Dedifferentiated amniotic fluid mesenchymal stem cell (primary cell): Measurements from ENCODE around the gene MPHOSPH6.
"Not testable (repeated sequence)": the region's sequence is repeated elsewhere in the genome, so short reads cannot be mapped to it uniquely, and the experiment has no call there.

Experiments
- DNase-seq: peaks from one replicate; pipeline ENCODE4 v3.0.0-alpha.2; 2016; ENCODE audit errors: extremely low spot score

The MPHOSPH6 gene

GRCh38 chr16:82118749-82119148 lies 51.3 kb downstream of the MPHOSPH6 start:
- DNase-seq, result no peak

GRCh38 chr16:82116535-82116934 lies 53.5 kb downstream of the MPHOSPH6 start:
- no peak for DNase-seq

GRCh38 chr16:82113741-82114140 lies 56.3 kb downstream of the MPHOSPH6 start:
- no peak for DNase-seq

GRCh38 chr16:82111944-82112343 lies 58.1 kb downstream of the MPHOSPH6 start:
- DNase-seq, result no peak

GRCh38 chr16:82109266-82109665 lies 60.8 kb downstream of the MPHOSPH6 start:
- DNase-seq, result not testable (repeated sequence)

GRCh38 chr16:82108774-82109173 lies 61.2 kb downstream of the MPHOSPH6 start:
- no peak for DNase-seq

GRCh38 chr16:82108100-82108499 lies 61.9 kb downstream of the MPHOSPH6 start:
- DNase-seq, result no peak

GRCh38 chr16:82105107-82105506 lies 64.9 kb downstream of the MPHOSPH6 start:
- no peak for DNase-seq
